Measurements from ENCODE around the gene UBA52. TPM values are rescaled to one million over a fixed set of nuclear protein-coding genes. Genes with fewer than 3 reads are reported as not detected.
A peak's percentile ranks its signal among the peaks of the same experiment; 100 is the strongest.

UBA52 gene
- total RNA-seq, 4 donors from 2014 or later = 512 to 719 (median 537) TPM

DNA sequence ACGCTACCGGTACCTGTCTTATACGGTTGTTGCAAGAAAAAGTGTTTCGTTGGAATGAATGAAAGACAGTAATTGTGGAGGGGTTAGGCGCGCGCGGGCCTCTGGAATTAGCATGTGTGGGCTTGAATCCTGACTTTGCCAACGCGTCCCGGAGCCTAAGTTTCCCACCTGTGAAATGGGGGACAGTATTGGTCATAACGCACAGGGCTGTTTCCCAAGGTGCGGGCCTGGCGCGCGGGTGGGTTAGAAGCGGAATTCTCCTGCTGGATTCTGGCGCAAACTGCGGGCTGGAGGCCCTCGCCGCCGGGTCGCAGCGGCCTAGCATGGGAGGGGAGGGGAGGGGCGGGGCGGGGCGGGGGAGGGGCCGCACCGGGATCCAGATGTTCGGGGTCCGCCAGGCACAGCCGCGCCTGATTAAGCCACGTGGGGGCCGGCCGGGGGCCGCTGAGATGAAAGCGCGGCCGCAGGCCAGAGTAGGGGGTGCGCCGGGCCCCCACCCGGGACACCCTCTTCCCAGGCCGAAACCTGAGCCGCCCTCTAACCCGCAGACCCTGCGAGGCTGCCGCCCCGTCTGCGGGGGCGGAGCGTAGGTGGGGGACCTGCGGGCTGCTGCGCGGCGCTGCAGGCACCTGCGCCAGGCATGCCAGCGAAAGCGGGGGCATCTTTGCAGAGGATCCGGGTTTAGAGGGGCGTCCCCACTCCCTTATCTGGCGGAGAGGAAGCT lies 39.8 kb downstream of the UBA52 start:
- no peaks in the 10 kb centered on the region for H3K9me3 ChIP-seq
- H3K4me1 ChIP-seq = peaks cover 5 to 30% of the 10 kb centered on the region in 2 donors
- peak overlapping the region in 2 of 4 donors; percentile 7 to 25 for H3K4me3 ChIP-seq
- no peak for TF ChIP-seq POLR2A (IDR thresholded peaks at IDR 0.05)
- TF ChIP-seq, protein P1, sequence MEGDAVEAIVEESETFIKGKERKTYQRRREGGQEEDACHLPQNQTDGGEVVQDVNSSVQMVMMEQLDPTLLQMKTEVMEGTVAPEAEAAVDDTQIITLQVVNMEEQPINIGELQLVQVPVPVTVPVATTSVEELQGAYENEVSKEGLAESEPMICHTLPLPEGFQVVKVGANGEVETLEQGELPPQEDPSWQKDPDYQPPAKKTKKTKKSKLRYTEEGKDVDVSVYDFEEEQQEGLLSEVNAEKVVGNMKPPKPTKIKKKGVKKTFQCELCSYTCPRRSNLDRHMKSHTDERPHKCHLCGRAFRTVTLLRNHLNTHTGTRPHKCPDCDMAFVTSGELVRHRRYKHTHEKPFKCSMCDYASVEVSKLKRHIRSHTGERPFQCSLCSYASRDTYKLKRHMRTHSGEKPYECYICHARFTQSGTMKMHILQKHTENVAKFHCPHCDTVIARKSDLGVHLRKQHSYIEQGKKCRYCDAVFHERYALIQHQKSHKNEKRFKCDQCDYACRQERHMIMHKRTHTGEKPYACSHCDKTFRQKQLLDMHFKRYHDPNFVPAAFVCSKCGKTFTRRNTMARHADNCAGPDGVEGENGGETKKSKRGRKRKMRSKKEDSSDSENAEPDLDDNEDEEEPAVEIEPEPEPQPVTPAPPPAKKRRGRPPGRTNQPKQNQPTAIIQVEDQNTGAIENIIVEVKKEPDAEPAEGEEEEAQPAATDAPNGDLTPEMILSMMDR (IDR thresholded peaks at IDR 0.05 in 4 of 5, conservative IDR thresholded peaks at IDR 0.05 in 1 of 5) = no peak
- ATAC-seq (no peak), DNase-seq (no peak)
- in situ Hi-C loops (cut with MboI; ENCODE audit: low sequenced_read_pairs in 4 of 4) (no loop called here), intact Hi-C loops (cut with DNase I; ENCODE audit: low total_unique reads) (no loop called here)
- no peak overlapping the region for H3K27ac ChIP-seq
- H3K36me3 ChIP-seq = no peaks in the 10 kb centered on the region
- H3K27me3 ChIP-seq = peaks cover 76 to 79% (median 77%) of the 10 kb centered on the region in 3 donors

DNA sequence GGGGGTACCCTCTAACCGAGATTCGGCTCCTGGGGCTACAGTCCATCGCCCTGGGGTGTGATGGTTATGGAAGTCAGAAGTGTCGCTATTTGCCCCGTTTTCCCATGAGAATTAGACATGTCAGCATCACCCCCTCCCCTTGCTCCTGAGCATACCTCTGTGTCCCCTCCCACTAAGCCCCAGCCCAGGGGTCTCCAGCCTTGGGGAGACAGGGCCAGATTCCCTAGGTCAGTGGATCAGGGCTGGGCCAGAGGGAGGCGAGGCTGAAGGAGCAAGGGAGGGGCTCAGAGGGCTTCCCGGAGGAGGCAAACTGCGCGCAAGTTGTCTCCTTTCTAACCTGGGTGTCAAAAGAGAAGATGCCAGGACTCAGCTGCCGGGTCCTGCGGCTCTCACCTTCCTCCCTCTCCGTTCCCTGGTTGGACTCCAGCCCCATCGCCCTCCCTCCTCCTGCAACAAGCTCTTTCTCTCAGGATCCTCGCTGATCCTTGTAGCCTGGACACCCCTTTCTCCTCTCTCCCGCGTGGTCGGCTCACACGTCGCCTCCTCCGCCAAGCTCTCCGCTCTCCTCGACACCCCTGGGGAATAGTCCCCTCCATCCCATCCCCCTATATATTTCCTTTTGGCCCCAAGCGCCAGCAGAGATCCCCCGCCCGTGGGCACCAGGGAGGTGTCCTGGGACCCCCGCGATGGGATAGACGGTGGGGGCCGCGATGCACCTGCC lies 40.6 kb downstream of the UBA52 start:
- Histone ChIP-seq H3K4me3 (peak overlapping the region; percentile 31 to 50 (median 36)), H3K27ac (no peak overlapping the region), H3K9me3 (no peaks in the 10 kb centered on the region), H3K36me3 (no peaks in the 10 kb centered on the region), H3K27me3 (peaks cover 74 to 75% (median 75%) of the 10 kb centered on the region in 3 donors), H3K4me1 (peaks cover 5 to 25% of the 10 kb centered on the region in 2 donors)
- intact Hi-C loops (cut with DNase I; ENCODE audit: low total_unique reads) (no loop called here), in situ Hi-C loops (cut with MboI; ENCODE audit: low sequenced_read_pairs in 4 of 4) (no loop called here)
- ATAC-seq = no peak
- no peak for DNase-seq
- TF ChIP-seq POLR2A (IDR thresholded peaks at IDR 0.05) = no peak
- TF ChIP-seq, protein P1 (IDR thresholded peaks at IDR 0.05 in 4 of 5, conservative IDR thresholded peaks at IDR 0.05 in 1 of 5) = no peak

DNA sequence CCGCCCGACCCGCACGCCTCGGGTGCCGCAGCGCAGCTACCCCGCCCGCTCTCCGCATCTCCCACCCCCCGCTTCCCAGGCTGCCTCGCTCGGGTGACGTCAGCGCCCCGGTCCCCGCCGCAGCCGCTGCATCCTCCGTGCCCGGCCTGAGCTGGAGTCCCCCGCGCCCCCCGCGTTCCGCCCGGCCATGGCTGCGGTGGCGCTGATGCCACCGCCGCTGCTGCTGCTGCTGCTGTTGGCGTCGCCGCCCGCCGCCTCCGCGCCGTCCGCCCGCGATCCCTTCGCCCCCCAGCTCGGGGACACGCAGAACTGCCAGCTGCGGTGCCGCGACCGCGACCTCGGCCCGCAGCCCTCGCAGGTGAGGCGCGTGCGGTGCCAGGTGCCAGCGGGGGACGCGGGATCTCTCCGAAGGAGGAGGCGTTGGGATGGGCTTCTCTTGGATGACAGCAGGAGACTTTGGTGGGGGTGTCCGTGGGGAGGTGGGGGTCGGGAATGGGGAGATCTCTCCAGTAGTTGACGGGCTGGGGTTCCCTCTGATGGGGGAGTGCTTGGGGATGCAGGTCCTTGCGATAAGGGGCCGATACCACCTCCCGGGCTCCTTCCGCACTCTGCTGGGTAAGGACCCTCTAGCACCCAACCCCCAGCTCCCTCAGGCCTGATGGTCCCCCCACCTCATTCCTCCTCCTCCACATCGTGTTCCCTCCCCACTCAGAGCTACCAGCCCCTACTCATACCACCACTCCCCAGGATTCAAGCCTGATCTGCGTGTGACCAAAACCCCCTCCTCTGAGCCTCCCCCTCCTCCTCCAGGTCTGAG lies 41.3 kb downstream of the UBA52 start, which contains the start of gene TMEM59L:
TSS of gene TMEM59L (plus strand) at position 99 of the 817 bp plus-strand sequence. CDS start at position 188, 89 bp downstream.
- TF ChIP-seq, protein P1 (IDR thresholded peaks at IDR 0.05 in 4 of 5, conservative IDR thresholded peaks at IDR 0.05 in 1 of 5) = no peak
- TF ChIP-seq POLR2A (IDR thresholded peaks at IDR 0.05) = no peak
- no peak for ATAC-seq
- no peaks in the 10 kb centered on the region for H3K9me3 ChIP-seq
- H3K27me3 ChIP-seq = peaks cover 67 to 72% (median 67%) of the 10 kb centered on the region in 3 donors
- H3K4me3 ChIP-seq = peak within 1 kb of the TSS; percentile 31 to 50 (median 36)
- DNase-seq = no peak
- H3K27ac ChIP-seq = no peak within 1 kb of the TSS
- H3K36me3 ChIP-seq = no peaks in the 10 kb centered on the region
- peaks cover 0 to 17% of the 10 kb centered on the region in 2 donors for H3K4me1 ChIP-seq
- in situ Hi-C loops (cut with MboI; ENCODE audit: low sequenced_read_pairs in 4 of 4) (no loop called here), intact Hi-C loops (cut with DNase I; ENCODE audit: low total_unique reads) (no loop called here)

DNA sequence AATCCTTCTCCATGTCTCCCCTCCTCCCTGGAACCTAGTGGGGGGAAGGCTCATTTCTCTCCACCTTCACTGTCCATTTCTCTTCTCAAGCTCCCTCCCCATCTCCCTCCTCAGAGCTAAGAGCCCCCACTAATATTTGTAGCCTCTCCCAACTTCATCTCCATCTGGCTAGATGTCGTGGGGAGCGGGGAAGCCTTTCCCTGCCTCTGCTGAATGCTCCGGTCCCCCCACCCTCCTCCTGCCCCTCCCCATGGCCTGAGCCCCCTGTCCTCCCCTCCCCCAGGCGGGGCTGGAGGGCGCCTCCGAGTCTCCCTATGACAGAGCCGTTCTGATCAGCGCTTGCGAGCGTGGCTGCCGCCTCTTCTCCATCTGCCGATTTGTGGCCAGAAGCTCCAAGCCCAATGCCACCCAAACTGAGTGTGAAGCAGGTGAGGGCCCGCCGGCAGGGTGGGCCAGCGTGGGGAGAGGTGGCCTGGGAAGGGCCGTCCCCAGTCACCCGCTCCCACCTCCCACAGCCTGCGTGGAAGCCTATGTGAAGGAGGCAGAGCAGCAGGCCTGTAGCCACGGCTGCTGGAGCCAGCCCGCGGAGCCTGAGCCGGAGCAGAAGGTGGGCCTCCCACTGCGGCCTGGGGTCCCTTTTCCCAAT lies 42.1 kb downstream of the UBA52 start:
- Histone ChIP-seq H3K9me3 (no peaks in the 10 kb centered on the region), H3K27me3 (peaks cover 60 to 68% (median 60%) of the 10 kb centered on the region in 3 donors), H3K4me3 (no peak overlapping the region), H3K36me3 (no peaks in the 10 kb centered on the region), H3K27ac (no peak overlapping the region), H3K4me1 (peaks cover 0 to 17% of the 10 kb centered on the region in 2 donors)
- no peak for DNase-seq
- no peak for ATAC-seq
- in situ Hi-C loops (cut with MboI; ENCODE audit: low sequenced_read_pairs in 4 of 4) = no loop called here
- TF ChIP-seq POLR2A (IDR thresholded peaks at IDR 0.05) = no peak
- TF ChIP-seq, protein P1 (IDR thresholded peaks at IDR 0.05 in 4 of 5, conservative IDR thresholded peaks at IDR 0.05 in 1 of 5) = no peak
- intact Hi-C loops (cut with DNase I; ENCODE audit: low total_unique reads) = no loop called here

Measured in gastrocnemius medialis (tissue), 4 donors.